GM18873 (cell line): ENCODE data around the gene DNMBP.
A peak's percentile ranks its signal among the peaks of the same experiment; 100 is the strongest.
"Not testable (repeated sequence)": the region's sequence is repeated elsewhere in the genome, so short reads cannot be mapped to it uniquely, and the experiment has no call there.

Experiments
- ATAC-seq: cut with Tn5 transposase; IDR thresholded peaks from one replicate; pipeline ENCODE4 v1.9.1; 2021; ENCODE audit warnings: mild to moderate bottlenecking, moderate library complexity, moderate number of reproducible peaks; ENCODE audit not compliant: unreplicated experiment, low FRiP score

DNMBP gene

DNA sequence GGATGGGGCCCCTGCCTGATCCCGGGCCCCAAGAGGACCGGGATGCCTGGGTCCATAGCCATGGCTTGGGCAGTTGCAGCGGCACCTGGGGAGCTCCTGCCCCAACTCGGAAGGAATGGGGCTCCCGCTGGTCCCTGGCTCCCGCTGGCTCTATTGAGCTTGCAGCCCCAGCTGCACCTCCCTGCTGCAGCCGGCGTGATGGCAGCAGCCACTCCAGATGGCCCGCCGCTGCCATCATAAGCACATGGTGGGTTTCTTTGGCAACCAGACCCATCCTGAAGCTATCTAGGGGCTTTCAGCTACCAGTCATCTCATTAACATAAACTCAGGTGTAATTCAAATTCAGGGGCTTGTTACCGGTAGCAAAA lies 11.1 kb upstream of the DNMBP start:
- no peak for ATAC-seq

DNA sequence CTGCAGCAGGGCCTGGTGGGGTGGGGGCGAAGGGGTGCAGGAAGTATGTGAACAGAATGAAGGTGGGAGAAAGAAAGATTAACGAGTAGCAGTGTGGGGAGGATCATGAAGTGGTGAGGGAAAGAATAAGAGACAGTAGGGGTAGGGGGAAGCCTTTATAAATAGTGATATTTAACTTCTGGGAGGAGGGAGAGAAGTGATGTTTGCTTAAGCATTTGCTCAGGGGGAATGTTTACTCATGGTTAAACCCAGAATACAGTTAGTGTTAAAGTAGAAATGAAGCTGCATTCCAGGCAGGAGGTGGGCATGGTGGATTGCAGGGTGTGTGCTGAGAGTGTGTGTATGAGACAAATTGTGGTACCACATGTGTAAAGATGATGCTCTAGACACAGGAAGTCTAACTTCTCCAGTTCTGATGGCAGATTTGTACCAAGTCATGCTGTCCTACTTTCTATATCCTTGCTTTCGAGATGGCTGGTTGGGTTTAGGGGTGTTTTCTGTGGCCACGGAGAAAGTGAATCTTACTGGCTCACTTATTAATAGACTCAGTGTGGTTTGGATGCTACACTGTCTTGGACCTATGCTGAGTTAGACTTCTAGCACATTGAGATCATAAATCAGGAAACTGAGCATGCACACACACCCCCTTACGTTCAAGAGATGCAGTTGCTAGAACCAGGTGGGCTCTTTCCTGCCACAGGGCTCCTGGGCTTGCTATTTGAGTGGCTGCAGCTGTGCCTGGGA lies 10.6 kb upstream of the DNMBP start:
- no peak for ATAC-seq

DNA sequence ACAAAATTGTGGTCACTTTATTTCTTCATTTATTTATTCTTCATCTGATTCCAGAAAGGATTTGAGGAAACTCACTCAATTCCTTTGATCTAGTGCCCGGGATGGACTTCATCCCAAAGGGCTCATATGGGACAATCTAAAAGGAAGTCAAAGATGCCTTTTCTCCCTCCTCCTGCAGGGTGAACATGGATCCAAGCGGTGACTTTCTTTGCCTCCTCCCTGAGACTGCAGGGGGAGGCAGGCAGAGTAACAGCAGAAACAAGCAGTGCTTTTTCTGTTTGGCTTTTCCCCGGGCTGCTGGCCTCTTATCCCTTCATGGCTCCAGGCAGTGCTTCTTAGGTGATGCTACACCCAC lies 10.0 kb upstream of the DNMBP start:
- ATAC-seq: no peak

DNA sequence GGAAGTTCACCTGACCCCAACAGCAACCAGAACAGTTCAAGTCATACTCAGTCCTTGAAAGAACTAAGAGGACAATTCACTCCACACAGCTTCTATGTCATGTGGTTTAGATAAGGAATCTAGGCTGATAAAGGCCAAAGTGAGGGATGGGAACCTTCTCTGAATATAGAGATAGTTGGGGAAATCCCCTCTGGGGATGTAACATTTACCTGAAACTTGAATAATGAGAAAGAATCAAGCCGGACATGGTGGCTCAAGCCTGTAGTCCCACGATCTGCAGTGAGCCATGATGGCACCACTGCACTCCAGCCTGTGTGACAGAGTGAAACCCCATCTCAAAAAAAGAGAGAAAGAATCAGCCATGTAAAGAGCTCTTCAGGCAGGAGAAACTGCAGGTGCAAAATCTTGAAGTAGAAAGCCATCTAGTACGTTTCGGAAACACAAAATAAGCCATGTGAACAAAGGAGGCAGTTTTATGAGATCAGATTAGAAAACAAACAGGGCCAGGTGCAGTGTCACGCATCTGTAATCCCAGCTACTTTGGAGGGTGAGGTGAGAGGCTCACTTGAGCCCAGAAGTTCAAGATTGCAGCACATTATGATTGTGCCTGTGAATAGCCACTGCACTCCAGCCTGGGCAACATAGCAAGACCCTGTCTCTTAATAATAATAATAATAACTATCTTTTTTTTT lies 4.5 kb upstream of the DNMBP start:
- peak; percentile 54 for ATAC-seq

DNA sequence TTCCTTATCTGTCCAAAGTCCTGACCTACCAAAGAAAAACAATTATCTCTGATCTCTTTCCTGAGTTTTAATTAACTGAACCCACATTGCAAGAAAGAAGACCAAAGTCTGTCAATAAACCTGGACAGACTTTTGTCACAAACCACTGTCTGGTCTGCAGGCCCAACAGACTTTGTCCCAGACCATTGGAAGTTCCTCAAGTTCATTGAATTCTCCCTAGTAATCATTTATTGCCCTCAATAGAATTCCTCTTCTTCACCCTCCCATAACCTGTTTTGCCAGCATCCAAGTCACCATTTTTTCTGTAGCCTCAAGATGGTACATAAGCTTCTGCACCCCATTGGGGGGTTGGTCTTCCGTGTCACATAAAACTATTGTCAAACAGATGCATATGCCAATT lies 3.9 kb upstream of the DNMBP start:
- no peak for ATAC-seq

DNA sequence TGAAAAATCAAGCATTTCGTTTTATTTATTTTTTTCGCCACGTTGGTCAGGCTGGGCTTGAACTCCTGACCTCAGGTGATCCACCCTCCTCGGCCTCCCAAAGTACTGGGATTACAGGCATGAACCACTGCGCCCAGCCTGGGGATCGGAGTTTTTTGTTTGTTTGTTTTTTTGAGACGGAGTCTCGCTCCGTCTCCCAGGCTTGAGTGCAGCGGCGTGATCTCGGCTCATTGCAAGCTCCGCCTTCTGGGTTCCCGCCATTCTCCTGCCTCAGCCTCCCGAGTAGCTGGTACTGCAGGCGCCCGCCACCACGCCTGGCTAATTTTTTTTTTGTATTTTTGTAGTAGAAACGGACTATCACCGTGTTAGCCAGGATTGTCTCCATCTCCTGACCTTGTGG lies 2.2 kb upstream of the DNMBP start:
- not testable (repeated sequence) for ATAC-seq

DNA sequence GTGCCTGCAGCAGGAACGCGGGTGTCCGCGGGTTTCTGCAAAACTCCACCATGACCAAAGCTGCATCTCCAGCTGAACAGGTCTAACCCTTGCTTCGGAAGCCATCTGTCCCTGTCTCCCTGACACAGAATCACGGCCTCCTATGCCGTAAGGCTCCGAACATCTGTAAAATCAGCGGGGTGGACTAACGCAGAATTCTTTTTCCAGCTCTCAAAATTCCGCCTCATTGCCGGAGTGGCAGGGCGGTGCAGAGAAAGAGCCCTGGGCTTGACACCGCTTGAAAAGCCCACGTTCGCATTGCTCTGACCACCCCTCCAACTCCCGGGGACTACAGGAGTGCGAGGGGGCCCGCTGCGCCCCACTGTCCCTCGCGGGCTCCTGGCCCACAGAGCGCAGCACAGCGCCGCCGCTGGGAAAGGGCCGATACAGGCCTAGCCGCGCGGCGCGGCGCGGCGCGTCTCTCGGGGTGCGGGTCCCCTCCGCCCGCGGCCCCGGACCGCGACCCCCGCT lies 409 bp downstream of the DNMBP start:
- peak; percentile 35 for ATAC-seq

DNA sequence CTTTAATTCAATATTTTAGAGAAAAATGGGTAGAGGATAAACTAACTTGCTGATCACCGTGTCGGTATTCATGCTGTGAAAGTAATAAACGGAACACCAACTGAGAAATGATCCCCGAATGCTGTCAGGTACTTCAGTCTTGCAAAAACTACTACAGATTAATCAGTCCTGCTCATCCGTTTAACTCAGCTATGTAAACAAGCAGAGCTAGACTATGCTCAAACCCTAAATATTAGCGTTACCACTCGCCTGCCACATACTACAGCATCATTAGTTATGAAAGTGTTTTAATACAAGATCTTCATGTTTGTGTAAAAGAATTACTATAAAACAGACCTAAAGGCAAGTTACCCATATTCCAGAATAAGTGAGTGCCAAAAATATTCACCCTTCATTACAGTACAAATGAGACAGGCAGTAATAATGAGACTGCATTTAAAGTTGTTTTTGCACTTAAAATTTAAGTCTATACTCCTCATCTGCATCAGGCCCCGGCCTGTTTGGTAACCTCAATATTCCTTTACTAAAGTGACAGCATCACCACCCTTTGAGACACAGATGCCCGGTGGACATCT lies 952 bp downstream of the DNMBP start:
- no peak for ATAC-seq

DNA sequence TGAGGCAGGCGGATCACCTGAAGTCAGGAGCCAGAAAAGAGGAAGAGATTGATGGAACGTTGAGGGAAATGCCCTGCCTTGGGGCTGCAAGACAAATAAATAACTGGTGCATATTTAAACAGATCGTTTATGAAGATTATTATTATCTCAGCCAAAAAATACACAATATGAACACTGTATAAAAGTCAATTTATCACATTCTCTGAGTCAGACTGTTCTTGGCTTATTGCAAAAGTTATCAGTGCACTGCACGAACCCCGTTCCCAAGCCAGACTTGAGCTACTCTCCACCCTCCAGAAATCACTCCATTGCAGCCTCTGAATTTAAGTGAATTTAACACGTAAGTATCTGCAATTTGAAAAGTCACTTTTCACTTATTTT lies 1.6 kb downstream of the DNMBP start:
- no peak for ATAC-seq

DNA sequence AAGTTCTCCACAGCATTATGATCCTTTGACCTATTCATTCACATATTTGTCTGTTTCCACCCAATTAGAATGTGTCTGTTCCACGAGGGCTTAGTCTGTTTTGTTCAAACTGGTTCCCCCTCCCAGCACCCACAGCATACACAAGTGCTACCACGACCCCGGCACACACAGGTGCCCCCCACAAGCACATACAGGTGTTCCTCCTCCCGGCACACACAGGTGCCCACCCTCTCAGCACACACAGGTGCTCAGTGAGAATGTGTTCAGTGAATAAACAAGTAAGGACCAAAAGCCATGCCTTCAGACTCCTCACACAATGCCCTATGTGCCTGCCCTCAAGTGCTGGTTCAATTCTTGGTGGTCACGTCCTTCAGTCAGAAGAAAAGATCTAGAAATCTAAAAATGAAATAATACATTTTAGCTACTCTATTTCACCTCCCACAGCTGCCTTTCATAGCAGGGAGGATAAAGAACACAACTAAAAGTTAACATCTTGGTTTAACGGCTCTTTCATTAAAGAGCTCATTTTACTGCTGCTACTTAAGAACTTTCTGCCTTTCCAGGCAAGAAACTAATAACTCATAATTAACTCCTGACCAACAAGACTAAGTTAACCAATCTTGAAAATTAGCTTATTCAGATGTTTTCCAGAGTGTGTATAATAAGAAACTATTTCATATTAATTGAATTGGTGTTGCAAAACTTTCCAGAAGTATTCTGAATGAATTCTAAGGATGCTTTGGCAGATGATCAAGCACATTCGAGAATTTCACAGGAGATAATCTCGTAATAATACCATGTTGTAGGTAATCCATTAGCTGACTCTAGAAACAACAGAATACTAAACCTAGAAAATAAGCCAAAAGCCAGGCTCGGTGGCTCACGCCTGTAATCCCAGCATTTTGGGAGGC lies 2.3 kb downstream of the DNMBP start:
- no peak for ATAC-seq

DNA sequence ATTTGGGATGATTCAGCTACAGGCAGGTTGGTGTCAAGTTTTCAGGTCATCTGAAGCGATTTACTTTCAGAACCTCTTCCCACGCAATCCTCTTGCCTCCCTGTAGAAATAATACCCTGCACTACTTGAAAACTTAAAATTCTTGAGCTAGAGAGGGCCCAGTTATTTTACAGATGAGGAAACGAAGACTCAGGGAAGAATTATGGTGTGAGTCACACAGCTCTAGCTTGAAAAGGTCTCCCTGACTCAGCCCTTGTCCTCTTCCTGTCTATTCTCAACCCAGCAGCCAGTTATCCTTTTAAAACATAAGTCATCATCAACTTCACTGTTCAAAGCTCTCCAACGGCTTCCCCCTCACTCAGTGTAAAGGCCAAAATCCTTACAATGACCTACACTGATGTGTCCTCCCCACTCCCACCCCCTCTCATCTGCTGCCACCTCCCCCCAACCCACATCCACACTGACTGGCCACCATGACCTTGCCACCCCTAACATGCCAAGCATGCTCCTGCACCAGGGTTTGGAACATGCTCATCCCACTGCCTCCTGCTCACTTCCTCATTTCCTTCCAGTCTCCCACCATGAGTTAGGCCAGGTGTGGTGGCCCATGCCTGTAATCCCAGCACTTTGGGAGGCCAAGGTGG lies 3.4 kb downstream of the DNMBP start:
- no peak for ATAC-seq

DNA sequence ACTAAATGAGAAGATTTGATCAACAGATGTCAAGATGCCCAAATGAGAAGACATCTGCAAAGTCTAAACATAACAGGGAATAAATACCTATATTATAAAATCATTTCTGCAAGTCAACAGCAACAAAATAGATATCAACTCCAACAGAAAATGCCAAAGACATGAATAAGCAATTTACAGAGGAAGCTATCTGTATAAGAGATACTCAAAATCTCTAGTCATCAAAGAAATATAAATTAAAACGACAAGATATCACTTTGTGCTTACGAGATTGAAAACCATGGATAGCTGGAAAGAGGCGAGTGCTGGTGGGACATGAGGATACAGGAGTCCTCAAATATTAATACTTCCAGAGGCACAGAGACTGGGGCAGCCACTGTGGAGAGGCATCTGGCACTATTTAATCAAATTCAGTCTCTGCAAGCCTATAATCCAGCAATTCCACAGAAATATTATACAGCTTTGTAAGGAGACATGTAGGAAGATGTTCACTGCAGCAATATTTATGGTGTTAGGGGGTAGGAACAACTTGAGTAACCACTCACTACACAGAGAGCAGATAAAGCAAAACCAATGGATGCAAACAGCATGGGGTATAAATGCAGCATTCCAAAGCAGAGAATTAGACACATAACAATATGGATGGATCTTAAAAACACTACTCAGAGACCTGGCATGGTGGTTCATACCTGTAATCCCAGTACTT lies 4.8 kb downstream of the DNMBP start:
- no peak for ATAC-seq

DNA sequence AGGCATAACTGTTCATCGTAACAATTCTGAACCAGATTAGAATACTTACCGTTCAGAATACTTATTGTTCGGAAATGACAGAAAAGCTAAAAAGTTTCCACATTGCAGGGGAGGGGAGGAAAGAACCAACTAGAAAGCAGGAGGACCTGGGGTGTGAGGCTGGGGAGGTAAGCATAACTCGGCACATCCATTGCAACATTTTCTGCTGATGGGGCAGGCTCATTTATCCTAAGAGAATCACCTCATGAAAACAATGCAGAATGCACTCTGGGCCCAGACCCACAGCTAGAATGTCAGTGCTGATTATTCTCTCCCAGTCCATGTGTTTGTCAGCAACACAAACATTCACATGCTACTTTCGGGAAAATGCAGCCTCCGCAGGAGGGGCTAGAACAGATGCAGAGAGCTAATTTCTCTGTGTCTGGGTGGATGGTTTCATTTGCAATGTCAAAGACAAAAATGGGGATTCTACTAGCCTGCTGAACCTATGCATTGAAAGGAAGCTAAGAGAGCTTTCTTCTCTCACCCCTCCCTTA lies 9.6 kb downstream of the DNMBP start:
- ATAC-seq: no peak

DNA sequence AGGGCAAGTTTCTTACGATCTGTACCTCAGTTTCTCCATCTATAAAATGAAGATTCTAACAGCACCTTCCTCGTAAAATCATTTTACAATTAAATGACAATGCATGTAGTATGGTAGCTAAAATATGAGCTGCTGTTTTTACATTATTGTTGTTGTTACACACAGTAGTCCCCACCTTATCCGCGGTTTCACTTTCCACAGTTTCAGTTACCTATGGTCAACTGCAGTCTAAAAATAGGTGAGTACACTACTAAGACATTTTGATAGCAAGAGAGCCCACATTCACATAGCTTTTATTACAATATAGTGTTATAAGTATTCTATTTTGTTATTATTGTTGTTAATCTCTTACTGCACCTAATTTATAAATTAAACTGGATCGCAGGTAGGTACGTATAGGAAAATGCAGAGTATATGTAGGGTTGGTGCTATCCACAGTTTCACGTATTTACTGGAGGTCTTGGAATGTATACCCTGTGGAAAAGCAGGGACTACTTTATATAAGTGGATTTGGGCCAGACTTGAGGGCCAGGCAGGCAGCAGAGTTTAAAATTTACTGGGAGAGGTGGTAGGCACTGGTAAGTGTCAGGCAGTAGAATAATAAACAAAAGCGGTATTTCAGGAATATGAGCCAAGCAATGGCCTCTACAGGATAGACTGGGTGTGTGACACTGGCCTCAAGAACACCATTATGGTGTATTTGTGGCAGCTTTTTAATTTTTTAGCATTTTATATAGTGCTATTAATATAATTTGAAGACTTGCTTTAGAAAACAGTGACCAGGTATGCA lies 10.2 kb downstream of the DNMBP start:
- ATAC-seq: no peak

DNA sequence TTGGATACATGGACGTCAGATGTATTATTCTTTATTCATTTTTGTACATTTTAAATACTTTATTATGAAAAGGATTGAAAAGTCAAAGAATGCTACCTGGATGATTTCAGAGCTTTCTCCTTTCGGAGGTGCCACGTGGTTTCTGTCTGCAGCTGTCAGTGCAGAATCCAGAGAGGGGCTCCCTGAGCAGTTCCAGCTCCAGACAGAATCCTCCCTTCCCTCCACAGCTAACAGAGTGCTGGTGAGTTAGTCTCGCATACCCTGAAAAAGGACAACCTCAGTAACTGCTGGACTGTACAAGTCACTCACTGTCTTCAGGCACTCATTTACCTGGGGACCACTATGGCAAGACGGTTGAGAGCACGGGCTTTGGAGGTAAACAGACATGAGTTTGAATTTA lies 10.9 kb downstream of the DNMBP start:
- no peak for ATAC-seq

DNA sequence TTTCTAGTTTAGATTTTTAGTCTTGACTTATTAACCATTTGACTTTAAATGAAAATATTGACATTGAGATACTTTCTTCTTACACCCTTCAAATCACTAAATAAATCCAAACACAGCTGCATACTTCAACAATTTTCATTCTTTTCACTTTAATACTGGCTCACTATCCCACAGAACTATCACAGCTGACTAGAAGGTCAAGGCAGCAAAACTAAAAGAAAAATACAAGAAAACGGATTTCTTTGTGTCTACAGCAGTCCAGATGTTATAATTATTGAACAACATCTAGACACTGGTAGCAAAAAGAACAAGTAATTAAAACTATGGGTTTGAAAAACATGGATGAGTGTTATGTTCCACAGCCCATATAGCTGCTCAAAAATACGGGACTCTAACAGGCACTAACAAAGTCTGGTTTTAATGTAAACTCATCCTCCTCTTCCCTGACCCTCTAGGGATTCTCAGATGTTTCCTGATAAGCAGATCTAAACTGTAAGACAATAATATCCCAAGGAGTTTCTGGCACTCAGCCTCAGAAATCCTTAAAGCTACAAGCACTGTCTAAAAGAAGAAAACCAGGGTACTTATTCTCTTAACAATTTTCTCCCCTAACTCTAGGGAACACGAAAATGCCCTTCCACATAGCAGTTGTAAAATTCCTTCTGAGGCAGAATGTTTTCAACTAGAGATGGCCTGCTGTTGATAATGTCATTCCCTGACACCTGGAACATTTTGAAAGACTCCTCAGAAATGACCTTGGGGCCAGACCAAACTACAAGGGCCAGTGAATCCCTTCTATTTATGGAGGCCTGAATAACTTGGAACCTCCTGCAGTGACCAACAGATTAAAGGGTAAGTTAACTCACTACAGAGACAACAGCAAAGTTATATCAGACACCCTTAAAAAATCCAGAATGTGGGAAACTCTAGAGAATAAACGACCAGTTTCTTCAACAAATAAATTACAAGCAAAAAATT lies 12.8 kb downstream of the DNMBP start:
- no peak for ATAC-seq

DNA sequence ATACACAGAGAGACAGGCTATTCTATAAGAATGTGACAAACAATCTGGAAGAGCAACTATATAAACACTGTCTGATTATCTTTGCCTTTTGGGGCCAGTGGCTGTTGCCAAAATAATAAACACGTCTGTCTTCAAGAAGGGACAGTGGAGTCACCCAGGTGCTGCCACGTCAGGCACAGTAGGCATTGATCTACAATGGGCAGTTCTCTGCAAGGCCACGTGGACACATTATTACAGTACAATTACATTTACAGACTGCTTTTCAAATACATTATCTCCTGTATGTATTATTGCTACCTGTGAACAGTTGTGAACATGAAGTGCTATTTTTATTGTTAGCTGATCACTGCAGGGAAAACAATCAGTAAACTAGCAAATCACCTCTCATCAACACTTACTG lies 14.0 kb downstream of the DNMBP start:
- no peak for ATAC-seq

DNA sequence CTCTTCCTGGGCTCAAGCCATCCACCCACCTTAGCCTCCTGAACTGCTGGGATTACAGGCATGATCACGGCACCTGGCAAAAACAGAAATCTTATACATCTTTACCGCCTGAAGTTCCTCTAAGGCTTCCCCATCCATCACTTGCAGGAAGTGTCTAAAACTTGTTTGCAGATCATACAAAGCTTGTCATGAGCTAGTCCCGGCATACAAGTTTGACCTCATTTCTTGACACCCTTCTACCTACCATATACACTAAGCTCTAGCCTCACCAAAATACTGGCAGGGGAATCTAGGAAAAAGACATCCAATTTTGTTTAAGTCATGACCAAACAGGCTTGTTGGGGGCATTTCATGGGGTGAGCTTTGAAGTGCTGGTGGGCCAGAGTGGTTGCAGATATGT lies 14.5 kb downstream of the DNMBP start:
- no peak for ATAC-seq
